IPS-NIHi7 (cell line): Measurements from ENCODE around the gene OR7G2.
A peak's percentile ranks its signal among the peaks of the same experiment; 100 is the strongest.

Experiments
- DNase-seq: peaks from one replicate; pipeline ENCODE4 v3.0.0; 2012; ENCODE audit warnings: mixed read lengths; ENCODE audit errors: extremely low spot score

Gene OR7G2

DNA sequence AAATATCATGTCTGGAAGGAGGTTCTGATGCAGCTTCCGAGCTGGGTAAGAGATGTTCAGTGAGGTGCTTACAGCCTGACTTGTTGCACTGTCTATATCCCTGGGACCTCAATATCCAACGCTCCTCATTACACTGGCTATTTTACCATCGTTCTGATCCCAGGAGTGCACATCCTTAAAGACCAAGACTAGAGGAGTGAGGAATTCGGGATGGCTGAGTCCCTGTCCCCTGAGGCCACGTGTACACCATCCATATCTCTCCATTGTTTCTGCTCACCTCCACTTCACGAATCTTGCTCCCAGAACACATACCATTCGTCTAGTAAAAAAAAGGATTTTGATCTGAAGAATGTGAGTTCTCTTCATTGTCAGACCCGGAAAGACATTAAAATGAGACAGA lies at the start of gene OR7G2:
Gene OR7G2, minus strand, starts transcription at position 101 of the 400 bp plus-strand sequence. CDS start 4,232 bp downstream, outside the sequence.
- DNase-seq, result no peak

DNA sequence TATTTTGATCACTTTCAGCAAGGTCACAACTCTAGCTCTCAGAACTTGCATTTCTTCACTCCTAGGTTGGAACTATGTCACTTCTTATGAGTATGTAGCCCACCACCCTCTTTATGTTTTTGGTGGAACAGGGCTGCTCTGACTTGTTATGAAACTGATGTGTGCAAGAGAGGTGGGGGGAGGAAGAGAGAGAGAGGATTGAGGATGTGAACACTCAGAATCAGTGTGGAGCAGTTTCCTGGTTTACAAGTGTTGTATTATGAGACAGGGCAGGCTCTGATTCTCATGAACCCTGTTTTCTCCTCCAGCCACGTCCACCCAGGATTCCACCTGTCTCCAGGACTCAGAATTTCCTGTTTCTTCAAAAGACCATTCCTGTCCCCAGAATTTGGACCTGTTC lies 49.0 kb upstream of the OR7G2 start:
- no peak for DNase-seq

DNA sequence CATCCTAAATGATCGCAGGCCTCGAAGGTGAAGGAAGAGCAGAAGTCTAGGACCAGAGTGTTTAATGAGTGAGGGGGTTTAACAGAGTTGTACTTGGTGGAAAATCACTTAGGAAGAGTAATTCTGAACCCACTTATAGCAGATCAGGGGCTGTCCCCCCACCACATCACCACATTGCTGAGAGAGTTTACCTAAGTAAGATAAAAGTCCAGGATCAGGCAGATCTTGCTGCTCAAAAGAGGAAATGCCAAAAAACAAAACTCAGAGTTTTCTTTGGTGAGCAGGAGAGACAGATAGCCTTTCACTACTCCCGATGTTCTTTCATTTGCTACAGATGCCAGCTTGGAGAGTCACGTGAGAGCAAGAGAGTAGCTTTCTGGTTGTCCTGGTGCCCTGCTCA lies 48.3 kb upstream of the OR7G2 start:
- no peak for DNase-seq

DNA sequence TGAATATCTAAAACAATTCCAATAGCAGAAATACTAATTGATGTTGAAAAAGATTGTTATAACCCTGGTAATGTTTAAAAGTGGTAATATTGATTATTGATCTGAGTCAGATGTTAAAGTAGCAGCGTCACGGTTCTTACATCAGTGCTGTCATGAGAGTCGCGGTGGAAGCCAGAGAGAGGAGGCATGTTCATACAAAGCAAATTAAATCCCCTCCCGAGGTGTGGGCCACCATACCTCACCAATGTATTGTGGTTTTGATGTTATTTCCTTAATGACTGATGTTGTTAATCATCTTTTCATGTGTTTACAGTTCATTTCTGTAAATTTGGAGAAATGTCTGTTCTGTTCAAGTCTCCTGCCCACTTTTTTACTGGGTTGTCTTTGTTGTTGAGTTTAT lies 44.1 kb upstream of the OR7G2 start:
- no peak for DNase-seq

DNA sequence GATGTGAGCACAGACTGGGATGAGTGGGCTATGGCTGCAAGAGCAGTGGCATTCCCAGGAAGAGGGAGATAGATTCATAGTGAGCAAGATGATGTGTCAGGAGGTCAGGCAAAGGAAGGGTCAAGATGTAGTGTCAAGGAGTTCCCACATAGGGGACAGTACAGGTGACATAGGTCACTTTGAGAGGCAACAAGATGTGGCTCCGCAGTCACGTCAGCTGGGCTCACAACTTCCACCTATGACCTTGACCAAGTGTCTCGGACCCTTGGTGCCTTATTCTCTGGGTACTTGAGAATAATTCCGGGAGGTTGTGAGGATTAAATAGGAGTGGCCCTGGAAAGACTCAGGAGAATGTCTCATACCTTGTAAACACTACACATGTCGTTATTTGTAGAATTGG lies 43.4 kb upstream of the OR7G2 start:
- no peak for DNase-seq

DNA sequence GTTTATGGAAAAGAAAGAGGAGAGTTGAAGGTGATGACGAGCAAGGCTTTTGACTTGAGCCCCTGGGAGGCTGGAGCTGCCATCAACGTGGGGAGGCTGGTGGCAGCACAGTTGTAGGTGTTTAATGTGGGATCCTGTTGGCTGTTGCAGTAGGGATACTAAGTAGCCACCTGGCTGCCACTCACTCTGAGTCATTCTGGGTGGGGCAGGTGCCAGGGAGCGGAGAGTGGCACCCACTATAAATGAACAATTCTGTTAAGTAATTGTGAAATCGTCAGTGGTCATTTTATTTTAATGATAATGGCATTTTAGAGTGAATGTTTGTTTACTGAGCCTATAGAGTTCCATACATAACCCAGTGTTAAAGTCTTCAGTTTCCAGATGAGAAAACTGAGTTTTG lies 42.7 kb upstream of the OR7G2 start:
- no peak for DNase-seq

DNA sequence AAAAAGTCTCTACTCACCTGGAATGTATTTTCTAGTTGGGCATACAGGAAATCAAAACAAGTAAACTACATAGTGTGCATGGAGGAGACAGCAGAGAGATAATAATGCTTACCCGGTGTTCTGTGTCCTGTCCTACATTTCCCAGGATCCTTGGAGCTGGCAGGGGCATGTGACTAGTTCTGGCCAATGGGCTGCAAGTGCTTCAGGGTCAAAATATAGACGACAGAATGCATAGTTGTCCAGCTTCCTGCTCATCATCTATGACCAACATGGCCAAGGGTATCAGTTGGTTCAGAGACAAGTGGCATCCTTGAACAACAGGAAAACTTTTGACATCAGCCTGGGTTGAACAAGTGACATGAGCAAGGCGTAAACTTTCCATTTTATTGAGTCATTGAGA lies 41.4 kb upstream of the OR7G2 start:
- DNase-seq, result no peak

DNA sequence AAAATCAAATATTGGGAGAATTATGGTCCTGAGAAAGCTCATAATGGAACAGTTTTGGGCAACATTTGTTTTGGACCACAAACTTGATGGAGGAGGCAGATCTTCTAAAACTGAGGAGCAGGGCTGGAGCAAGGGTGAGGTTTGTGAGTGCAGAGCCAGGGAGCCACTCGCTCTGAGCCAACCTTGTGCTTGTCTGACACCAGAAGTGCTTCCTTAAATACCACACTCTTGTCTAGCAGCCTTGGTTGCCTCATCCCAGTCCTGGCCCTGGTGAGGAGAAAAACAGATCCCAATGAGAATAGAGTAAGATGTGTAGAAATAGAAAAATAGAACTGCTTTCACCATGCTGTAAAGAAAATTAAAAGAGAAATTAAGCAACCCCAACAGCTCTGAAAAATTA lies 39.6 kb upstream of the OR7G2 start:
- no peak for DNase-seq

DNA sequence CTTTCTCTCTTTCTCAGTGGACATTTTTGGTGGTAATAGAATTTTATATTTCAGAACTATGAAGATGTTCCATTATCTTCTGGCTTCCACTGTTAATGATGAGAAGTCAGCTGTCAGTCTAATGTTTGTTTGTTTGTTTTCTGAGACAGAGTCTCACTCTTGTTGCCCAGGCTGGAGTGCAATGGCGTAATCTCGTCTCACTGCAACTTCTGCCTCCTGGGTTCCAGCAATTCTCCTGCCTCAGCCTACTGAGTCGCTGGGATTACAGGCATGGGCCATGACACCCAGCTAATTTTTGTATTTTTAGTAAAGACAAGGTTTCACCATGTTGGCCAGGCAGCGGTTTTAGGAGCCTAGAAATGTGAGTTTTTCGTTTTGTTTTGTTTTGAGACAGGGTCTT lies 37.6 kb upstream of the OR7G2 start:
- no peak for DNase-seq

DNA sequence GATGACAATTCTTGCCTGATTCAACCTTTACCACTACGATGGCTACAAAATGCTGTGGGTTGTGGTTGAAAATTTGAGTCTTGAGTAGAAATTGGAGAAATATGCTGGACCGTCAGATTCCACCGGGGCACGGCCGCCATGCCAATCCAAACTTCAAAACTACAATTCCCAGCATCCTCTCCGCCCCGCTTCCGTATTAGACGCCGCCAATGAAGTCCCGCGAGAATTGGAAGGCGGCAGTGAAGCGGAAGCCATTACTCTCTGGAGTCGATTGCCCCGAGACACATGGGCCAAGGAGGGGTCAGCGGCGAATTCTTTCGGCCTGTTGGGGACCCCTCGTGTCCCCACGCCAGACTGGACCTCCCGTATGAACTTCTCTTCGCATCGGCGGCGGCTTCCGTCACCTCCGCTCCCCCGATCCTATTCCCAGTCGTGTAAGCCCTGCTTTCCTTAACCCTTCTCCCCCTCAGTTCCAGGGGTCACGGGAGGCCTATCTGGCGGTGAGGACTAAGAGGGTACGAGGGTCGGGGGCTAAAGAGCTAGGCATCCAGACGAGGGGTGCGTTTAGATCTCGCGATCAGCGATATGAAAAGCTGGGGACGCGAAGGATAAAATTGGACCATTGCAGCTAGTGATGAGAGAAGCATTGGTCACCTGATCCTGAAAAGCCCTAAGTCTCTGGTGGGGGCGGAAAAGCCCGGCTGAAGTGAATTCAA lies 33.0 kb upstream of the OR7G2 start, which contains the start of gene ZNF317:
Gene ZNF317, plus strand, starts transcription at position 239 of the 716 bp plus-strand sequence. CDS start 15,620 bp downstream, outside the sequence.
- peak; percentile 91 for DNase-seq

DNA sequence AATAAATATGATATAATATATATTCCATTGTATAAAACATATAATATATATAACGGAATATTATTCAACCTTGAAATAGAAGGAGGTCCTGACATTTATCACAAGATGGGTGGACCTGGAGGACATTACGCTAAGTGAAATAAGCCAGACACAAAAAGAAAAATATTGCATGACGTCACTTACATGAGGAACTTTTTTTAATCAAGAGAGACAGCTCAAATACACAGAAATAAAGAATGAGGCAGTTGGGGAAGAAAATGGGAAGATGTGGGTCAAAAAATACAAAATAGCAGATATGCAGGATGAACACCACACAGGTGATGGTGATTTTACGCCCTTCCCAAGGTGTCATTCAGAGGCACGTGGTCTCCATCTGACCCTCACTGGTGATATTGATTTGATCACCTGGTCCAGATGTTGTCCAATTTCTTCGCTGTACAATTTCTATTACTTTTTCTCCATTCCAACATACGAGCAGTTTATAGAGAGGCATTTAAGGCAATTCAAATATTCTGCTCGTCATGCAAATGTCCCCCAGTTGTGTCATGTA lies 32.4 kb upstream of the OR7G2 start:
- no peak for DNase-seq

DNA sequence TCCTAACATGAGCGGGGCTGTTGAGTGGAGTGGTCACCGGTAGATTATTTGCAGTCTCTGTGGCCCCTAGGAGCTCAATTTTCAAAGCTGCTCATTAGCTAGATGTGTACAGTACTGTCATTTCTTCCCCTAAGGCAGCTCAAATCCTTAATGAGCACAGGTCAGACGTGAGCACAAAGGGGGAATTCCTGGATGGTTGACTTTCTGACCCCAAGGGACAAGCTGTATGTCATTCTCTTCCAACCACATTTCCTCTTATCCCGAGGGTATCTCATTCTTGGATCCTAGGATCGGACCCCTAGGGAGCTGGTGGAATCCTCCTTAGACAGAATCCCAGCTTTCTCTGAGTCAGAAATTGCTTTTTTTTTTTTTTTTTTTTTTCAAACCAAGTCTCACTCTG lies 25.1 kb upstream of the OR7G2 start:
- DNase-seq, result no peak

DNA sequence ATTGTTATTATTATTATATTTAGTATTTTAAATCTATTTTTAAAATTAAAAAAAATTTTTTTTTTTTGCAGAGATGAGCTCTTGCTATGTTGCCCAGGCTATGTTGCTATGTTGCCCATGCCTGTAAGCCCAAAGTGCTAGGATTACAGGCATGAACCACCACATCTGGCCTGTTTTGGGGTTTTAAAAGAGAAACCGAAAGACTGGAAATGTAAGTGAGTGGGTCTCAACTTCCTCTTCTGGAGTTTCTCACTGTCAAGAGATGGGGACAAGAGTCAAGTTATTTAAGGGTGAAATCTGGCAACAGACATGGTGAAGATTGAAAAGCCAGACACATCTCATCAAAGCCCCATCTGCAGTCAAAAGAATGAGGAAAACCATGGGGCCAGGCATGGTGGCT lies 23.7 kb upstream of the OR7G2 start:
- no peak for DNase-seq

DNA sequence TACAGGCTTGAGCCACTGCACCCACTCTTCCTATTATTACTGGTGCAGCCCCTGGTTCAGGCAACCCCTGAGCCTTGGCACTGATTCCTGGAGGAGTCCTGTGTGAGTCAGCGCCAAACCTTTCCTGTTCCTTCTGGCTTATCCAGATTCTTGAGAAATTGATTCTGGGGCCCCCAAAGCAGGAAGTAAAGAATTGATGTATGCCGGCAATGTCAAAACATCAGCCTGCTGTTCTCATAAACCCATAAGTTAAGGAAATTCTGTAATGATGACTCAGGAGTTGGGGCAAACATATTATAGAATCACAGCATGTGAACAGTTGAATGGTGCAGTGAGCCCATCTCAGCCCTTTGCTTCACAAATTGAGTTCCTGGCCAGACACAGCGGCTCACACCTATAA lies 20.9 kb upstream of the OR7G2 start:
- no peak for DNase-seq

DNA sequence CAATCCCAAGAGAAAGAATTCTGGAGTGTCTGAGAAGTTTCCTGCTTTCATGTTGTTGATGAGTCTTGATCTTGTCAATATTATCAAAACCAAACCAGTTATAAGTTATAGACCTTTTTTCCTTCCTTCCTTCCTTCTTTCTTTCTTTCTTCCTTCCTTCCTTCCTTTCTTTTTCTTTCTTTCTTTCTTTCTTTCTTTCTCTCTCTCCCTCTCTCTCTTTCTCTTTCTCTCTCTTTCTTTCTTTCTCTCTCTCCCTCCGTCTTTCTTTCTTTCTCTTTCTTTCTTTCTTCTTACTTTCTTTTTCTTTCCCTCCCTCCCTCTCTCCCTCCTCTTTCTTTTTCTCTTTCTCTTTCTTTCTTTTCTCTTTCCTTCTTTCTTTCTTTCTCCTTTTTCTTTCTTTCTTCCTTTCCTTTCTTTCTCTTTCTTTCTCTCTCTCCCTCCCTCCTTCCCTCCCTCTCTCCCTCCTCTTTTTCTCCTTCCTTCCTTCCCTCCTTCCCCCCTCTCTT lies 19.7 kb upstream of the OR7G2 start, which contains the start of gene OR7G3:
Gene OR7G3, minus strand, starts transcription at position 51 of the 506 bp plus-strand sequence. Its CDS starts 0 bp downstream, at position 51.
- DNase-seq, result no peak

DNA sequence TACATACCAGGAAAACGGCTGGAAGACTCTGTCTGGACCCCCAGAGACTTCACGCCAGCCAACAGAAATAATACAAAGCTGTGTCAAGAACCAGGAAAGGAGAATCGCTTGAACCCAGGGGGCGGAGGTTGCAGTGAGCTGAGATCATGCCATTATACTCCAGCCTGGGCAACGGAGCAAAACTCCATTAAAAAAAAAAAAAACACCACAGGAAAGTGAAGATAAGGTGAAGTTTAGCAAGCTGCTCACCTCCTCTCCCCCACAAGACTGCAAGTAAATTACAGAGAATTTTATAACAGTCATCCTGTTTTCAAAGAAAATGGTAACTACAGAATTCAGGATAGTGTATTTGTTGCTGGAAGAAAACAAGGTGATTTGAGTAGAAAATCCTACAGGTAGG lies 9.3 kb upstream of the OR7G2 start:
- DNase-seq, result no peak

DNA sequence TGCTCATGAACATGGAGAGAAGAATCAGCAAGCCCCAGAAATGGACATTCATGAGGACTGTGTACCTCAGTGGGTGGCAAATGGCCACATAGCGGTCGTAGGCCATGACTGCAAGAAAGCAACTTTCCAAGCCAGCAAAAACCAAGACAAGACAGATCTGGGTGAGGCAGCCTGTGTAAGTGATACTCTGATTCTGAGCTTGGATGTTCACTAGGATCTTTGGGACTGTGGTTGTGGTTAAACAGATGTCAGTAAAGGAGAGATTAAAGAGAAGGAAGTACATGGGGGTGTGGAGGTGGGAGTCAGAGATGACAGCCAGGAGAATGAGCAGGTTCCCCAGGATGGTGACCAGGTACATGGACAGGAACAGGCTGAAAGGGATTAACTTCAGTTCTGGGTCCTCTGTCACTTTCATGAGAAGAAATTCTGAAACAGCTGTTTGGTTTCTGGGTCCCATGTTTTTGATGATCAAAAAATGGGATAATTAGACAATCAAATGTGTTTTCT lies 8.1 kb upstream of the OR7G2 start, which contains the start of gene OR7G1:
Gene OR7G1, minus strand, starts transcription at position 457 of the 507 bp plus-strand sequence. Its CDS starts 0 bp downstream, at position 457.
- DNase-seq, result no peak

DNA sequence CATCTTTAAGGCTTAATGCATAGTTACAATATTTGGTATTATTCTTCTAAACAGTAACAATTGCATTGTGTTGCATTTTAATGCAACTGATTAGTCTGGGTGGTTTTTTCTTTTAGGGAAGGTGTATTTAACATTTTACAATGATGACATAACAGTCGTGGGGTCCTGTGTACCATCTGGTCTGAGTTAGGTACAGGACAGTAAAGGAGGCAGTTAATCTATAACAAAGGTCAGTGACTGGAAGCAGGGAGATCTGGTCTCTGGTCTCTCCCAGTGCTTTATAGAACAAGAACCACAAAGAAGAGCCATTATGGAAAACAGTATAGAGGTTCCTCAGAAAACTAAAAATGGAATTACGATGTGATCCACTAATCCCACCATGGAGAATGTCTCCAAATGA lies 2.7 kb upstream of the OR7G2 start:
- DNase-seq, result no peak

DNA sequence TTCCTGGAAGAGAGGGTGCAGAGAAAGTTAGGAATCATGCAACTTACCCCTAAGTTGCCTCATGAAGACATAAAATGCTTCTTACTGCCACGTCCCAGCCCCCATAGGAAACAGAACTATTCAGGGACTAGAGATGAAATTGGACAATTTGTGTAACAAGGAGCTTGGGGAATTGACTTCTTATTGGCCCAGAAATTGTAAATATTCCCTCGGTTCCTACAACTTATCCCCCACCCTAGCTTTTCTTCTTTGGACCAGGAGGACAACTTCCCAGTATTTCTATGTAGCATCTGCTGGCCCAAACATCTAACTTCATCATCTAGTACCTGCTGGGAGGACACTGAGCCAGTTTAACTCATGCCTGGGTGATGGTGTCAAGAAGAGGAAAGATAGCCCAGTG lies 20.5 kb downstream of the OR7G2 start, which contains the start of gene OR1M1:
Gene OR1M1, plus strand, starts transcription at position 301 of the 400 bp plus-strand sequence. CDS start 6,184 bp downstream, outside the sequence.
- no peak for DNase-seq

DNA sequence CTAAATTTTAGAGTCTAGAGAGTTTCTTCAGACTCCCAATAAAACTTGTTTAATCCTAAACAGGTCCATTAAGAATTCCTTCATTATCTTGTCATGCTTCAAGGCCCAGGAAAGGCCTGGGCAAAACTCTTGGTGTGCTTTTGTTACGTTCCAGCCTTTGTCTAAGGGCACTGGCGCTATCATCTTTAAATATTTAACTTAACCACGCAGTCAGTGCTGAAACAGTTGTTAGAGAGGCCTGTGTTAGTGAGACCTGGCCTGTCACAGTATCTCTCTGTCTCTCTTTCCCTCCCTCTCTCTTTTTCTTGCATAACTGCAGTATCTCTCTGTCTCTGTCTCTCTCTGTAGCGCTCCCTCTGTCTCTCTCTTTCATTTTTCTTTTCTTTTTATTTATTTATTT lies 28.6 kb downstream of the OR7G2 start:
- DNase-seq, result no peak

DNA sequence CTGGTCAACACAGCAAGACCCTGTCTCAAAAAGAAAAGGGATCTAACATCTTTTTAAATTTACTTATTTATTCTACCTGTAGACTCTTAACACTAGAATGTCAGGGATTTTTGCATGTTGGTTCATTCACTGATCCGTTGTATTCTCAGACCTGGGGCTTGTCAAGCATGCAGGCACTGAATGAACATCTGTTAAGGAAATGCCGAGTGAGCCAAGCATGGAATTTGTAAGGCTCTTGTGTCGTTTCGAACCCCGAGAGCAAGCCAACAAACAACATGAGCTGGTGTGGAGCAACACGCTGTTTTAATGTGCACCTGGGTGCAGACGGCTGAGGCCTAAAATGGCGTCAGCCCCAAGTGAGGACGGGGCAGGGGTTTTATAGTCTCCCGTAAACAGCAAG lies 30.4 kb downstream of the OR7G2 start:
- DNase-seq, result no peak

DNA sequence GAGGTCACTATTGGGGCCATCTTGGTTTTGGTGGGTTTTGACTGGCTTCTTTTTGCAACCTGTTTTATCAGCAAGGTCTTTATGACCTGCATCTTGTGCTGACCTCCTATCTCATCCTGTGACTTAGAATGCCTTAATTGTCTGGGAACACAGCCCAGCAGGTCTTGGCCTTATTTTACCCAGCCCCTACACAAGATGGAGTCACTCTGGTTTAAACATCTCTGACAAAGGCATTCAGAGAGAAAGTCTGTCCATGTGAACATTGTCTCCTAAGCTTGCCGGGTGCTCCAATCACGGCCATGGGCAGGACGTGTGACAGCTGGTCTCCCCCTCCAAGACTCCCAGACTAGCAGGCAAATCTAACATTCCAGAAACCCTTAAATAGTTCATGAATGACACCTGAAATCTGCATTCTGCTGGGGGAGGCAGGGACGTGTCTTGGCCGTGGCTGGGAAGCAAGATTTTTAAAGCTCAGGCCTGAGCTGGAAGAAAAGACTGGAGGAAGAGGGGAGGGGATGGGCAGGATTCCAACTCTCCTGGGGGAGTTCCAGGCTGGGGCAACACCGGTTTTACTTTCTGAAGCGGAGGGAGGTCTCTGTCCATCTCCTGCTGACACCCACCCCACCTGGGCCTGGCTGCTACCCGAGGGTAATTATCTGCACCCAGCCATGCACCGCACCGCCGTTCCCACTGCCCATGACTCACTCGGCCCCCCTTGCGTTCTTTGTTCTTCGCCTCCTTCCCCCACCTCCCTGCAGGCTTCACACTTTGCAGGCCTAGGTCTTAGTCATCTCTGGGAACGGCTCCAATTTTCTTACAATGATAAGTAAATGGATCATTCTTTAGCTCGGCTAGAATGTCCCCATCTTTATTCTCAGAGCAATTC lies 32.0 kb downstream of the OR7G2 start:
- DNase-seq, result peak; percentile 89
